ENCODE data around the gene TNFAIP2. TPM values are rescaled to one million over a fixed set of nuclear protein-coding genes. Genes with fewer than 3 reads are reported as not detected.

The TNFAIP2 gene
- 1 to 10 TPM; 3.0 to 4.0 TPM for total RNA-seq

- peak within 1 kb of the TSS; percentile 30 for H3K4me3 Mint-ChIP-seq
- no peaks in the 10 kb centered on the region for H3K9me3 Mint-ChIP-seq
- H3K27ac Mint-ChIP-seq: no peak within 1 kb of the TSS
- H3K36me3 Mint-ChIP-seq (ENCODE audit: low read depth): no peaks in the 10 kb centered on the region
- peaks cover 13% of the 10 kb centered on the region for H3K27me3 Mint-ChIP-seq
- ATAC-seq (replicated peaks): peak; percentile 40
- no peaks in the 10 kb centered on the region for H3K4me1 Mint-ChIP-seq
These were observed at the start of gene TNFAIP2 for GRCh38 chr14:103122947-103123633. TNFAIP2 (plus strand) TSS chr14:103123461; CDS start chr14:103126458, 2,997 bp downstream.

GRCh38 chr14:103073876-103074728 is 49.2 kb upstream of the TNFAIP2 start:
- H3K9me3 Mint-ChIP-seq: no peaks in the 10 kb centered on the region
- H3K4me1 Mint-ChIP-seq: no peaks in the 10 kb centered on the region
- no peak for ATAC-seq (replicated peaks)
- H3K27me3 Mint-ChIP-seq: no peaks in the 10 kb centered on the region
- no peak overlapping the region for H3K27ac Mint-ChIP-seq
- no peak overlapping the region for H3K4me3 Mint-ChIP-seq
- no peaks in the 10 kb centered on the region for H3K36me3 Mint-ChIP-seq (ENCODE audit: low read depth)

- H3K9me3 Mint-ChIP-seq: no peaks in the 10 kb centered on the region
- H3K27ac Mint-ChIP-seq: no peak overlapping the region
- H3K27me3 Mint-ChIP-seq: no peaks in the 10 kb centered on the region
- H3K4me1 Mint-ChIP-seq: no peaks in the 10 kb centered on the region
- no peak for ATAC-seq (replicated peaks)
- H3K4me3 Mint-ChIP-seq: no peak overlapping the region
- H3K36me3 Mint-ChIP-seq (ENCODE audit: low read depth): no peaks in the 10 kb centered on the region
These were observed 48.4 kb upstream of the TNFAIP2 start for GRCh38 chr14:103074729-103075367.

GRCh38 chr14:103078420-103078749 is 44.9 kb upstream of the TNFAIP2 start:
- H3K27me3 Mint-ChIP-seq: no peaks in the 10 kb centered on the region
- H3K27ac Mint-ChIP-seq: no peak overlapping the region
- no peaks in the 10 kb centered on the region for H3K36me3 Mint-ChIP-seq (ENCODE audit: low read depth)
- no peaks in the 10 kb centered on the region for H3K4me1 Mint-ChIP-seq
- no peaks in the 10 kb centered on the region for H3K9me3 Mint-ChIP-seq
- H3K4me3 Mint-ChIP-seq: no peak overlapping the region
- peak; percentile 62 for ATAC-seq (replicated peaks)

GRCh38 chr14:103078860-103079587 is 44.2 kb upstream of the TNFAIP2 start:
- no peak for ATAC-seq (replicated peaks)
- Mint-ChIP-seq H3K36me3 (ENCODE audit: low read depth) (no peaks in the 10 kb centered on the region), H3K27me3 (no peaks in the 10 kb centered on the region), H3K9me3 (no peaks in the 10 kb centered on the region), H3K27ac (no peak overlapping the region), H3K4me1 (no peaks in the 10 kb centered on the region), H3K4me3 (no peak overlapping the region)

- H3K9me3 Mint-ChIP-seq: no peaks in the 10 kb centered on the region
- ATAC-seq (replicated peaks): no peak
- no peak overlapping the region for H3K27ac Mint-ChIP-seq
- no peaks in the 10 kb centered on the region for H3K36me3 Mint-ChIP-seq (ENCODE audit: low read depth)
- no peaks in the 10 kb centered on the region for H3K4me1 Mint-ChIP-seq
- H3K27me3 Mint-ChIP-seq: peaks cover 12% of the 10 kb centered on the region
- H3K4me3 Mint-ChIP-seq: no peak overlapping the region
These were observed 41.3 kb upstream of the TNFAIP2 start for GRCh38 chr14:103081951-103082350.

- Mint-ChIP-seq H3K27ac (no peak within 1 kb of the TSS), H3K4me1 (no peaks in the 10 kb centered on the region), H3K36me3 (ENCODE audit: low read depth) (no peaks in the 10 kb centered on the region), H3K4me3 (no peak within 1 kb of the TSS), H3K9me3 (no peaks in the 10 kb centered on the region), H3K27me3 (peaks cover 12% of the 10 kb centered on the region)
- ATAC-seq (replicated peaks): no peak
These were observed 39.0 kb upstream of the TNFAIP2 start, which contains the start of gene LBHD2 for GRCh38 chr14:103084021-103084919. LBHD2 (plus strand) TSS chr14:103084210; CDS start chr14:103086013, 1,803 bp downstream.

- H3K4me3 Mint-ChIP-seq: no peak overlapping the region
- no peak overlapping the region for H3K27ac Mint-ChIP-seq
- H3K4me1 Mint-ChIP-seq: no peaks in the 10 kb centered on the region
- H3K36me3 Mint-ChIP-seq (ENCODE audit: low read depth): no peaks in the 10 kb centered on the region
- H3K9me3 Mint-ChIP-seq: no peaks in the 10 kb centered on the region
- H3K27me3 Mint-ChIP-seq: peaks cover 12% of the 10 kb centered on the region
- ATAC-seq (replicated peaks): no peak
These were observed 37.9 kb upstream of the TNFAIP2 start for GRCh38 chr14:103085106-103086091.

- H3K36me3 Mint-ChIP-seq (ENCODE audit: low read depth): no peaks in the 10 kb centered on the region
- H3K27me3 Mint-ChIP-seq: peaks cover 12% of the 10 kb centered on the region
- ATAC-seq (replicated peaks): no peak
- no peaks in the 10 kb centered on the region for H3K4me1 Mint-ChIP-seq
- H3K4me3 Mint-ChIP-seq: no peak overlapping the region
- no peaks in the 10 kb centered on the region for H3K9me3 Mint-ChIP-seq
- H3K27ac Mint-ChIP-seq: no peak overlapping the region
These were observed 36.4 kb upstream of the TNFAIP2 start for GRCh38 chr14:103086771-103087342.

- no peaks in the 10 kb centered on the region for H3K4me1 Mint-ChIP-seq
- H3K27ac Mint-ChIP-seq: no peak overlapping the region
- ATAC-seq (replicated peaks): no peak
- peaks cover 12% of the 10 kb centered on the region for H3K27me3 Mint-ChIP-seq
- no peaks in the 10 kb centered on the region for H3K9me3 Mint-ChIP-seq
- H3K4me3 Mint-ChIP-seq: no peak overlapping the region
- no peaks in the 10 kb centered on the region for H3K36me3 Mint-ChIP-seq (ENCODE audit: low read depth)
These were observed 35.9 kb upstream of the TNFAIP2 start for GRCh38 chr14:103087343-103087835.

- no peaks in the 10 kb centered on the region for H3K4me1 Mint-ChIP-seq
- ATAC-seq (replicated peaks): no peak
- H3K27me3 Mint-ChIP-seq: peaks cover 12% of the 10 kb centered on the region
- H3K27ac Mint-ChIP-seq: no peak overlapping the region
- H3K9me3 Mint-ChIP-seq: no peaks in the 10 kb centered on the region
- H3K4me3 Mint-ChIP-seq: no peak overlapping the region
- H3K36me3 Mint-ChIP-seq (ENCODE audit: low read depth): no peaks in the 10 kb centered on the region
These were observed 34.3 kb upstream of the TNFAIP2 start for GRCh38 chr14:103088921-103089320.
